ENCODE data around the gene IRAK3.

DNA sequence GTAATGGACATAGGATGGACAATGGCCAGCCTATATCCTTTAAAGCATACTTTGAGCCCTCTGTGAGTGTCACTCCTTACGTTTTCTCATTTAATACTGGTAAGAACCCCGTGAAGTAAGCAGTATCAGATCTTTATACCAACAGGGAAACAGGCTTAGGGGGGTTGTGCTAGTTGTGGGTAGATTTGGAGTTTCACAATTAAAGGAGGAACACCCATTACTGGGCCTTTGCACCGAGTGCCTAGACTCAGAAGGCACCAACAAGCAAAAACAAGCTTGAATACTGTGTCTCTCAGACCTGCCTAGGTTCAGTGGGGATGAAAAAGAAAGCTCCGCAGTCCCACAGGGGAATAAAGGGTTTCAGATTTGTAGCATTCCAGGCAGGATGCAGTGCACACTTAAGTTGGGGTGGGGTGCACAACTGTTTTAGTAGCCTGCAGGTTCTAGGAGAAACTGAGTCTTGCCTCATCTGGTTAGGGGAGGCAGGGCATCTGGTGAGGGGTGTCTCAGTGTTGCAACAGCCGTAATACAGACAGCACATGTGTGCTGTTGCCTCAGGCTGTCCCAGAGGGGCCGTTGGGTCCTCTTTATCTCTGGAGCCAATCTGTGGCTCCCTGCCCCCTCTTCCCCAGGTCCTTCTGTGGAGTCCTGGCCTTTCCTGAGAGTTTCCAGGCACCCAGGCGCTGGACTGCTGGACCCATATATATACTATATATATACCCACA lies 51.2 kb downstream of the IRAK3 start:
- TF ChIP-seq POLR2AphosphoS5 (IDR thresholded peaks at IDR 0.05), result no peak
- no peak for TF ChIP-seq CTCF (IDR thresholded peaks at IDR 0.05; ENCODE audit: poor library complexity, severe bottlenecking)
